NCI-H82 treated with DMSO at 0.1 percent for 48 hours (cell line): ENCODE measurements around the gene PEX12.
"Not testable (repeated sequence)": the region's sequence is repeated elsewhere in the genome, so short reads cannot be mapped to it uniquely, and the experiment has no call there.

Experiments
- DNase-seq: peaks from one replicate; lab custom pipeline; 2025; ENCODE audit not compliant: unreplicated experiment; lab: John Stamatoyannopoulos, UW

The PEX12 gene

GRCh38 chr17:35578197-35578928 is at the start of gene PEX12:
TSS of gene PEX12 (minus strand) at chr17:35578571. CDS start at chr17:35578021, 550 bp downstream.
- peak; percentile 84 for DNase-seq

GRCh38 chr17:35627417-35627816 is 49.0 kb upstream of the PEX12 start:
- no peak for DNase-seq

GRCh38 chr17:35621768-35622167 is 43.4 kb upstream of the PEX12 start:
- no peak for DNase-seq

- DNase-seq, result no peak
Measured at GRCh38 chr17:35618628-35619027, 40.3 kb upstream of the PEX12 start.

- DNase-seq, result no peak
Measured at GRCh38 chr17:35617505-35617904, 39.1 kb upstream of the PEX12 start.

GRCh38 chr17:35616536-35616935 is 38.2 kb upstream of the PEX12 start:
- no peak for DNase-seq

GRCh38 chr17:35614810-35615209 is 36.4 kb upstream of the PEX12 start:
- no peak for DNase-seq

GRCh38 chr17:35612924-35613521 is 34.7 kb upstream of the PEX12 start:
- DNase-seq, result peak; percentile 25

- not testable (repeated sequence) for DNase-seq
Measured at GRCh38 chr17:35610746-35611145, 32.4 kb upstream of the PEX12 start.

GRCh38 chr17:35609831-35610230 is 31.5 kb upstream of the PEX12 start:
- DNase-seq, result no peak

- no peak for DNase-seq
Measured at GRCh38 chr17:35607239-35607847, 29.0 kb upstream of the PEX12 start.

- DNase-seq, result no peak
Measured at GRCh38 chr17:35605678-35606077, 27.3 kb upstream of the PEX12 start.

GRCh38 chr17:35603674-35604073 is 25.3 kb upstream of the PEX12 start:
- no peak for DNase-seq

GRCh38 chr17:35597604-35598003 is 19.2 kb upstream of the PEX12 start:
- no peak for DNase-seq

- DNase-seq, result no peak
Measured at GRCh38 chr17:35596530-35597233, 18.3 kb upstream of the PEX12 start.

- no peak for DNase-seq
Measured at GRCh38 chr17:35596072-35596471, 17.7 kb upstream of the PEX12 start.

GRCh38 chr17:35588196-35588920 is 10.0 kb upstream of the PEX12 start:
- DNase-seq, result peak; percentile 6

- DNase-seq, result peak; percentile 91
Measured at GRCh38 chr17:35587074-35587961, 8.9 kb upstream of the PEX12 start, which contains the start of gene AP2B1. TSS of gene AP2B1 (plus strand) at chr17:35587322. CDS start at chr17:35594031, 6,709 bp downstream.

GRCh38 chr17:35586569-35587073 is 8.2 kb upstream of the PEX12 start:
- DNase-seq, result no peak

GRCh38 chr17:35584061-35584460 is 5.7 kb upstream of the PEX12 start:
- no peak for DNase-seq
